Stimulated activated CD8-positive, alpha-beta memory T cell treated with anti-CD3 and anti-CD28 coated beads, Interleukin-7, amount 100 ng/mL, for 1 hour (primary cell): ENCODE results near the gene ZNF438.
"Not testable (repeated sequence)": the region's sequence is repeated elsewhere in the genome, so short reads cannot be mapped to it uniquely, and the experiment has no call there.

Experiments used
- DNase-seq, 2 donors: peaks; one replicate each; pipeline ENCODE4 v3.0.0-alpha.2; 2020; ENCODE audit warnings: low read depth in 2 of 2

ZNF438 gene

GRCh38 chr10:30939643-30940251, 91.9 kb downstream of the ZNF438 start:
- DNase-seq, result no peak

GRCh38 chr10:30935078-30935477, 96.6 kb downstream of the ZNF438 start:
- DNase-seq, result no peak

- DNase-seq, result no peak
Observed at GRCh38 chr10:30931094-30931493, 100.6 kb downstream of the ZNF438 start.

- no peak for DNase-seq
Observed at GRCh38 chr10:30929901-30930520, 101.7 kb downstream of the ZNF438 start.

- not testable (repeated sequence) for DNase-seq
Observed at GRCh38 chr10:30929311-30929729, 102.3 kb downstream of the ZNF438 start.

- DNase-seq, result no peak
Observed at GRCh38 chr10:30928742-30929141, 102.9 kb downstream of the ZNF438 start.

GRCh38 chr10:30918651-30919050, 113.0 kb downstream of the ZNF438 start:
- DNase-seq, result no peak

- no peak for DNase-seq
Observed at GRCh38 chr10:30917789-30918188, 113.9 kb downstream of the ZNF438 start.

- no peak for DNase-seq
Observed at GRCh38 chr10:30917067-30917466, 114.6 kb downstream of the ZNF438 start.

GRCh38 chr10:30915146-30915545, 116.5 kb downstream of the ZNF438 start:
- DNase-seq, result no peak

GRCh38 chr10:30911303-30911863, 120.3 kb downstream of the ZNF438 start:
- no peak for DNase-seq

GRCh38 chr10:30903397-30904138, 128.1 kb downstream of the ZNF438 start:
- no peak for DNase-seq

GRCh38 chr10:30902621-30903396, 128.9 kb downstream of the ZNF438 start:
- DNase-seq, result no peak

- DNase-seq, result not testable (repeated sequence)
Observed at GRCh38 chr10:30901487-30901886, 130.2 kb downstream of the ZNF438 start.

GRCh38 chr10:30898964-30899363, 132.7 kb downstream of the ZNF438 start:
- no peak for DNase-seq

- no peak for DNase-seq
Observed at GRCh38 chr10:30897547-30897946, 134.1 kb downstream of the ZNF438 start.

GRCh38 chr10:30897048-30897447, 134.6 kb downstream of the ZNF438 start:
- no peak for DNase-seq

- DNase-seq, result no peak
Observed at GRCh38 chr10:30894221-30894620, 137.4 kb downstream of the ZNF438 start.

- no peak for DNase-seq
Observed at GRCh38 chr10:30893208-30893607, 138.5 kb downstream of the ZNF438 start.

- DNase-seq, result no peak
Observed at GRCh38 chr10:30887839-30888238, 143.8 kb downstream of the ZNF438 start.

GRCh38 chr10:30885423-30885822, 146.2 kb downstream of the ZNF438 start:
- DNase-seq, result no peak

- DNase-seq, result no peak
Observed at GRCh38 chr10:30883751-30884150, 147.9 kb downstream of the ZNF438 start.
